HEK293 (cell line): ENCODE data around the gene TBX15.

ENCODE experiments used
- CTCF ChIA-PET: fragments of 350-600 bp; formaldehyde crosslinking; extraction: SDS; loops from one replicate; lab custom pipeline; 2021; ENCODE audit warnings: antibody characterized with exemption; lab: Yijun Ruan, JAX
- POLR2A ChIA-PET: fragments of 300-600 bp; formaldehyde crosslinking; extraction: SDS; loops from one replicate; lab custom pipeline; 2020; ENCODE audit warnings: antibody characterized with exemption, inconsistent platforms; lab: Yijun Ruan, JAX
- H3K27ac ChIP-seq: fragments of 200-500 bp; sonication (Bioruptor generic); 2 replicates; pipeline ENCODE4 v1.5.1; 2014; ENCODE audit warnings: low read depth, low read length, control low read depth, inconsistent platforms; ENCODE audit errors: extremely low read depth
- H3K36me3 ChIP-seq, 2 experiments: fragments of 200-500 bp in 1 of 2; sonication (Bioruptor generic) in 1 of 2; 1 replicate in 1 of 2; 2 replicates in 1 of 2; pipeline ENCODE4 v1.5.1; 2014 to 2017; ENCODE audit warnings: inconsistent platforms in 2 of 2, low read length in 2 of 2; ENCODE audit not compliant: control insufficient read depth in 2 of 2, insufficient read depth in 1 of 2
- H3K4me1 ChIP-seq: fragments of 200-500 bp; sonication (Bioruptor generic); 2 replicates; pipeline ENCODE4 v1.5.1; 2014; ENCODE audit warnings: mild to moderate bottlenecking, low read length, inconsistent platforms; ENCODE audit not compliant: control insufficient read depth, insufficient read depth
- H3K4me3 ChIP-seq: 2 replicates; pipeline ENCODE4 v1.5.1; 2011; ENCODE audit warnings: low read depth, mild to moderate bottlenecking, control low read depth, low read length, moderate library complexity
- H3K9me3 ChIP-seq: fragments of 200-500 bp; sonication (Bioruptor generic); 2 replicates; pipeline ENCODE4 v1.5.1; 2014; ENCODE audit warnings: low read depth, low read length, inconsistent platforms; ENCODE audit not compliant: control insufficient read depth, insufficient read depth
- EGR2 ChIP-seq: fragments of 450-650 bp; formaldehyde crosslinking; IDR thresholded peaks from 2 replicates; pipeline ENCODE4 v1.5.1; 2016; ENCODE audit warnings: low read depth, missing biosample characterization, missing genetic modification characterization
- ELK4 ChIP-seq: IDR thresholded peaks from 2 replicates; pipeline ENCODE4 v1.6.1; 2011; ENCODE audit warnings: mild to moderate bottlenecking, low read depth, low read length, borderline replicate concordance
- GFI1B ChIP-seq: fragments of 450-650 bp; formaldehyde crosslinking; IDR thresholded peaks from 2 replicates; pipeline ENCODE4 v1.5.1; 2016; ENCODE audit warnings: missing biosample characterization, missing genetic modification characterization
- HOXC10 ChIP-seq: sonication (generic); formaldehyde crosslinking; IDR thresholded peaks from 2 replicates; pipeline ENCODE4 v1.8.1; 2023; ENCODE audit warnings: mild to moderate bottlenecking, missing genetic modification reagents
- KLF7 ChIP-seq: fragments of 450-650 bp; formaldehyde crosslinking; IDR thresholded peaks from 2 replicates; pipeline ENCODE4 v1.5.1; 2016; ENCODE audit warnings: missing biosample characterization, missing genetic modification characterization, borderline replicate concordance
- SETDB1 ChIP-seq: IDR thresholded peaks from one replicate; pipeline ENCODE4 v1.6.1; 2017; ENCODE audit warnings: mild to moderate bottlenecking, low read length, moderate library complexity, mixed read lengths; ENCODE audit not compliant: insufficient read length
- SP2 ChIP-seq: fragments of 450-650 bp; formaldehyde crosslinking; IDR thresholded peaks from 2 replicates; pipeline ENCODE4 v1.5.1; 2016; ENCODE audit warnings: missing biosample characterization, missing genetic modification characterization
- ZBTB21 ChIP-seq: fragments of 450-650 bp; formaldehyde crosslinking; IDR thresholded peaks from 2 replicates; pipeline ENCODE4 v1.5.1; 2017; ENCODE audit warnings: missing biosample characterization, missing genetic modification characterization
- ZFHX2 ChIP-seq: fragments of 450-650 bp; formaldehyde crosslinking; conservative IDR thresholded peaks from 2 replicates; pipeline ENCODE4 v1.5.1; 2016; ENCODE audit warnings: missing biosample characterization, missing genetic modification characterization
- ZFP69B ChIP-seq: fragments of 450-650 bp; formaldehyde crosslinking; IDR thresholded peaks from 2 replicates; pipeline ENCODE4 v1.5.1; 2016; ENCODE audit warnings: missing biosample characterization, missing genetic modification characterization
- ZNF140 ChIP-seq: fragments of 450-650 bp; formaldehyde crosslinking; IDR thresholded peaks from 2 replicates; pipeline ENCODE4 v1.5.1; 2016; ENCODE audit warnings: missing biosample characterization, missing genetic modification characterization
- ZNF248 ChIP-seq: fragments of 450-650 bp; formaldehyde crosslinking; IDR thresholded peaks from 2 replicates; pipeline ENCODE4 v1.5.1; 2017; ENCODE audit warnings: missing biosample characterization, missing genetic modification characterization
- ZNF280D ChIP-seq: fragments of 450-650 bp; formaldehyde crosslinking; IDR thresholded peaks from 2 replicates; pipeline ENCODE4 v1.5.1; 2016; ENCODE audit warnings: missing biosample characterization, missing genetic modification characterization
- ZNF335 ChIP-seq: fragments of 450-650 bp; formaldehyde crosslinking; conservative IDR thresholded peaks from 2 replicates; pipeline ENCODE4 v1.5.1; 2016; ENCODE audit warnings: missing biosample characterization, missing genetic modification characterization
- ZNF488 ChIP-seq: fragments of 450-650 bp; formaldehyde crosslinking; IDR thresholded peaks from 2 replicates; pipeline ENCODE4 v1.5.1; 2016; ENCODE audit warnings: missing biosample characterization, missing genetic modification characterization
- ZNF660 ChIP-seq: fragments of 450-650 bp; IDR thresholded peaks from 2 replicates; pipeline ENCODE4 v1.5.1; 2018; ENCODE audit warnings: missing biosample characterization, mild to moderate bottlenecking, missing genetic modification characterization
- ZNF664 ChIP-seq: fragments of 450-650 bp; formaldehyde crosslinking; IDR thresholded peaks from 2 replicates; pipeline ENCODE4 v1.5.1; 2016; ENCODE audit warnings: missing biosample characterization, missing genetic modification characterization
- ZNF677 ChIP-seq: fragments of 450-650 bp; IDR thresholded peaks from 2 replicates; pipeline ENCODE4 v1.5.0; 2018; ENCODE audit warnings: missing biosample characterization, mild to moderate bottlenecking, missing genetic modification characterization, moderate library complexity
- ZNF692 ChIP-seq: fragments of 450-650 bp; formaldehyde crosslinking; IDR thresholded peaks from 2 replicates; pipeline ENCODE4 v1.5.1; 2016; ENCODE audit warnings: missing biosample characterization, missing genetic modification characterization
- ZNF830 ChIP-seq: fragments of 450-650 bp; IDR thresholded peaks from 2 replicates; pipeline ENCODE4 v1.5.0; 2018; ENCODE audit warnings: missing biosample characterization, missing genetic modification characterization, low read depth, mild to moderate bottlenecking, moderate library complexity

TBX15 gene

GRCh38 chr1:118973531-118974137 lies 14.5 kb downstream of the TBX15 start:
- Histone ChIP-seq H3K9me3 (no peaks in the 10 kb centered on the region), H3K27ac (no peak overlapping the region)
- CTCF ChIA-PET = no interaction called here
- TF ChIP-seq ZFHX2 (peak; percentile 93), EGR2 (tag by site-specific recombination) (peak; percentile 85), GFI1B (tag by site-specific recombination) (no peak)
- TF ChIP-seq, all 188 proteins: peak for 2
- H3K4me1 ChIP-seq = no peaks in the 10 kb centered on the region
- no peak overlapping the region for H3K4me3 ChIP-seq
- no peaks in the 10 kb centered on the region for H3K36me3 ChIP-seq
- POLR2A ChIA-PET = no interaction called here

- H3K36me3 ChIP-seq = no peaks in the 10 kb centered on the region
- H3K9me3 ChIP-seq = no peaks in the 10 kb centered on the region
- ChIA-PET CTCF (no interaction called here), POLR2A (no interaction called here)
- H3K27ac ChIP-seq = no peak overlapping the region
- no peak for TF ChIP-seq HOXC10 (CRISPR knock-in tag)
- TF ChIP-seq ELK4 = no peak
- no peak for TF ChIP-seq KLF7 (tag by site-specific recombination)
- no peak for TF ChIP-seq ZFP69B (tag by site-specific recombination)
- no peak for TF ChIP-seq ZNF677 (tag by site-specific recombination)
- no peak for TF ChIP-seq EGR2 (tag by site-specific recombination)
- no peak for TF ChIP-seq ZNF248 (tag by site-specific recombination)
- H3K4me1 ChIP-seq = no peaks in the 10 kb centered on the region
- no peak overlapping the region for H3K4me3 ChIP-seq
Observed at GRCh38 chr1:118973032-118973431, 15.1 kb downstream of the TBX15 start.

GRCh38 chr1:118970451-118970850 lies 17.7 kb downstream of the TBX15 start:
- Histone ChIP-seq H3K4me3 (no peak overlapping the region), H3K27ac (no peak overlapping the region), H3K4me1 (no peaks in the 10 kb centered on the region), H3K36me3 (no peaks in the 10 kb centered on the region), H3K9me3 (no peaks in the 10 kb centered on the region)
- ChIA-PET CTCF (no interaction called here), POLR2A (no interaction called here)
- TF ChIP-seq ZNF280D = no peak
- no peak for TF ChIP-seq SP2 (tag by site-specific recombination)

- H3K4me3 ChIP-seq = no peak overlapping the region
- no peaks in the 10 kb centered on the region for H3K36me3 ChIP-seq
- no peaks in the 10 kb centered on the region for H3K9me3 ChIP-seq
- ChIA-PET CTCF (no interaction called here), POLR2A (no interaction called here)
- H3K27ac ChIP-seq = no peak overlapping the region
- H3K4me1 ChIP-seq = no peaks in the 10 kb centered on the region
- peak; percentile 58 for TF ChIP-seq SETDB1
- TF ChIP-seq ZNF335 (tag by site-specific recombination) = peak; percentile 58
- TF ChIP-seq ZBTB21 (tag by site-specific recombination) = 0 out of 2 replicates have a peak, but pooled peaks have one; percentile 27
- TF ChIP-seq ZNF664 (tag by site-specific recombination) = no peak
- TF ChIP-seq ZNF488 (tag by site-specific recombination) = no peak
- TF ChIP-seq ZNF140 = no peak
- TF ChIP-seq ZNF830 = no peak
- TF ChIP-seq ZNF692 (tag by site-specific recombination) = 0 out of 2 replicates have a peak, but pooled peaks have one; percentile 45
- peak; percentile 86 for TF ChIP-seq ZNF660
Observed at GRCh38 chr1:118963456-118964430, 24.4 kb downstream of the TBX15 start.
